Stomach (tissue), 9 donors: ENCODE data around the gene TADA2B. TPM values are rescaled to one million over a fixed set of nuclear protein-coding genes. Genes with fewer than 3 reads are reported as not detected.

Source experiments
- DNase-seq, 2 donors: peaks; one replicate each; pipeline versions ENCODE4 v3.0.0 to v3.0.0-alpha.2; 2013 to 2019
- H3K27ac ChIP-seq, 5 donors: fragments of 200-600 bp in 4 of 5; sonication (generic) in 4 of 5; one replicate each; pipeline ENCODE4 v1.5.1; 2013 to 2019; ENCODE audit warnings: mild to moderate bottlenecking in 1 of 5, moderate library complexity in 1 of 5
- H3K27me3 ChIP-seq, 3 donors: fragments of 200-600 bp; sonication (generic); one replicate each; pipeline ENCODE4 v1.5.1; 2017 to 2019; ENCODE audit warnings: mixed run types in 1 of 3
- H3K36me3 ChIP-seq, 4 donors: fragments of 200-600 bp; sonication (generic); 1 replicate in 3 of 4; 2 replicates in 1 of 4; pipeline ENCODE4 v1.5.1; 2016 to 2019
- H3K4me1 ChIP-seq, 4 donors: fragments of 200-600 bp; sonication (generic); one replicate each; pipeline ENCODE4 v1.5.1; 2016 to 2019
- H3K4me3 ChIP-seq, 4 donors: fragments of 200-600 bp; sonication (generic) in 3 of 4; one replicate each; pipeline ENCODE4 v1.5.1; 2016 to 2019; ENCODE audit warnings: mild to moderate bottlenecking in 1 of 4
- H3K9me3 ChIP-seq, 4 donors: fragments of 200-600 bp; sonication (generic); one replicate each; pipeline ENCODE4 v1.5.1; 2016 to 2019
- CTCF ChIP-seq, 7 experiments: fragments of 450-650 bp in 4 of 7; fragments of 200-600 bp in 3 of 7; sonication (generic) in 3 of 7; IDR thresholded peaks; one replicate each; pipeline ENCODE4 v1.5.1; 2016 to 2019; ENCODE audit warnings: antibody characterized with exemption in 7 of 7, control low read depth in 2 of 7, mild to moderate bottlenecking in 1 of 7
- EP300 ChIP-seq: sonication (generic); formaldehyde crosslinking; IDR thresholded peaks from one replicate; pipeline ENCODE4 v1.6.1; 2017; ENCODE audit warnings: antibody characterized with exemption
- POLR2A ChIP-seq, 4 donors: fragments of 450-650 bp; IDR thresholded peaks; one replicate each; pipeline ENCODE4 v1.6.1; 2016; ENCODE audit warnings: antibody characterized with exemption in 4 of 4, control low read depth in 2 of 4, mild to moderate bottlenecking in 1 of 4, moderate library complexity in 1 of 4
- POLR2AphosphoS5 ChIP-seq, 3 donors: sonication (generic); formaldehyde crosslinking; IDR thresholded peaks; one replicate each; pipeline ENCODE4 v1.6.1; 2016; ENCODE audit warnings: antibody characterized with exemption in 3 of 3
- WGBS, 5 donors: extraction: QIAGEN DNeasy Blood & Tissue Kit in 3 of 5; methylation state at CpG; one replicate each; pipeline versions ENCODE4 v1.1.5 to v1.1.7; 2013 to 2018; 5-methylcytosine and 5-hydroxymethylcytosine counted together
- intact Hi-C: fragments of 100-400 bp; cut with DNase I; formaldehyde crosslinking; loops from one replicate; pipeline ENCODE4 v1.15.1; 2023; ENCODE audit warnings: low total_unique reads
- polyA plus RNA-seq, 3 donors: library from polyadenylated mRNA; stranded (reverse); fragments of 200-250 nt; gene quantifications; one replicate each; pipeline ENCODE4 v1.2.3, GENCODE V29; 2013
- total RNA-seq, 5 donors: library from RNA; depleted of rRNA; stranded (reverse); fragments of >200 nt; gene quantifications; one replicate each; pipeline versions ENCODE4 v1.1.0 to v1.2.3, GENCODE V29; 2014 to 2016
- donor health status: healthy with polysubstance abuse.
- donor health status: Bipolar disorder and iron deficiency.
- donor health status: healthy.

The TADA2B gene
- total and polyA plus RNA-seq, 8 donors, result 1.2 to 73.7 (median 16.1) TPM

DNA sequence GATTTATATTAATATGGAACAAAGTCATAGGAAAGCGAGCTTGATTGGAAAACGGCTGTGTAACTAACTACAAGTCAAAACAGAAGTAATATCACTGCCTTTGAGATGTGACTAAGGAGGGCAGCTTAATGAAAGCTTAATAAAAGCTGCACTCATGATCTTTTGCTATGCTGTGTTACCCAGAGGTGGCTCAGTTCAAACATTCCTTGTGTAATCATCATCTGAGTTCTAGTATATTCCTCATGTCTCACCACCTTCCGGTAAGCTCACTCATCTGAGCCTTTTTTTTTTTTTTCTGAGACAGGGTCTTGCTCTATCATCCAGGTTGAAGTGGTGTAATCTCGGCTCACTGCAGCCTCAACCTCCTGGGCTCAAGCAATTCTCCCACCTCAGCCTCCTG, 19.6 kb downstream of the TADA2B start:
- H3K9me3 ChIP-seq, result no peaks in the 10 kb centered on the region
- WGBS, 5 donors, result 91 to 96% (median 93%) methylated on average over 4 of the region's 4 CpGs
- peaks cover 17 to 53% (median 36%) of the 10 kb centered on the region in 4 donors for H3K4me1 ChIP-seq
- TF ChIP-seq CTCF (IDR thresholded peaks at IDR 0.05) (no peak), POLR2AphosphoS5 (IDR thresholded peaks at IDR 0.05) (no peak), EP300 (no peak), POLR2A (IDR thresholded peaks at IDR 0.05) (no peak)
- H3K27me3 ChIP-seq, result no peaks in the 10 kb centered on the region
- peaks cover 39 to 71% (median 61%) of the 10 kb centered on the region in 4 donors for H3K36me3 ChIP-seq
- no peak overlapping the region for H3K4me3 ChIP-seq
- no peak for DNase-seq
- no peak overlapping the region for H3K27ac ChIP-seq
- intact Hi-C loops, result no loop called here

DNA sequence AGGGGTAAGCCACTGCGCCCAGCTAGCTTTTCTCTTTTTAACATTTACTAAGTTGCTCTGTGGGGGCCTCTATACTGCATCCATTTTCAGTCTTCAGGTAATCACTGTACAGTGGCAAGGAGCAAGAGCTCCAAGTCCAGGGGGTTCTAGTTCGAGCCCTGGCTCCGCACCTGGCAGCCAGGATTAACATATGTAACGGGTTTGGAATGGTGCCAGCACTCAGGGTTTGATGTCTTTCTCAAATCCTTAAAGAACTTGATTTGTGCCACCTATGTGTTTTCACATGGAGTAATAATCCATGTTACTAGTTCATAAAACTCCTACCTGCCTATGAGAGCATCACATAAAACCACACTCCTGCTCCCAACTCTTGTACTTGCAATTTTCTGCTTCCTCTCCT, 20.2 kb downstream of the TADA2B start:
- Histone ChIP-seq H3K27me3 (no peaks in the 10 kb centered on the region), H3K9me3 (no peaks in the 10 kb centered on the region), H3K4me3 (no peak overlapping the region), H3K36me3 (peaks cover 39 to 66% (median 58%) of the 10 kb centered on the region in 4 donors), H3K4me1 (peaks cover 17 to 53% (median 35%) of the 10 kb centered on the region in 4 donors), H3K27ac (no peak overlapping the region)
- TF ChIP-seq POLR2AphosphoS5 (IDR thresholded peaks at IDR 0.05) (no peak), CTCF (IDR thresholded peaks at IDR 0.05) (no peak), EP300 (no peak), POLR2A (IDR thresholded peaks at IDR 0.05) (no peak)
- intact Hi-C loops, result no loop called here
- WGBS, 5 donors, result 75 to 85% (median 81%) methylated on average over 4 of the region's 4 CpGs
- no peak for DNase-seq

GRCh38 chr4:7066006-7066405, 22.8 kb downstream of the TADA2B start:
- Histone ChIP-seq H3K4me1 (peaks cover 23 to 66% (median 42%) of the 10 kb centered on the region in 4 donors), H3K9me3 (no peaks in the 10 kb centered on the region), H3K4me3 (peak overlapping the region in 1 of 4 donors; percentile 83), H3K36me3 (peaks cover 30 to 43% (median 35%) of the 10 kb centered on the region in 4 donors), H3K27ac (peak overlapping the region in 1 of 5 donors; percentile 93), H3K27me3 (no peaks in the 10 kb centered on the region)
- intact Hi-C loops, result no loop called here
- DNase-seq, result no peak
- WGBS, 5 donors, result 93 to 95% (median 95%) methylated on average over 11 of the region's 11 CpGs
- TF ChIP-seq EP300 (no peak), POLR2A (IDR thresholded peaks at IDR 0.05) (no peak), CTCF (IDR thresholded peaks at IDR 0.05) (no peak), POLR2AphosphoS5 (IDR thresholded peaks at IDR 0.05) (no peak)

DNA sequence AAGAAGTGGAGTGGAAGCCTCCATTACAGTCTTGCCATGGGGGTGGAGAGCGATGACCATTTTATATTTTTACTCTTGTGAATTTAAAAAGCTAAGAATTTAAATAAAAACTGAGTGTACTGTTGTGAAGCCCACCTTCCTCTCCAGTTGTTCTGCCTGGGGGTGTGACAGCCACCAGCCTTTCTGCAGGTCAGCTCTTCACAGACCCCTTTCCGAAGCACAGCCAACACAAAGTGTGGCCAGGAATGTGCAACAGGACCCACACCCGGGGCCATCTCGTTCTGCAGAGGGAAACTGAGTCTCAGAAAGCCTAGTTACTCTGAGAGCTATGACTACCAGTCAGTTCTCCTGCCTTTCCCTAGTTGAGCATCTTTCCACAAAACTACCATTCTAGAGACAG, 23.3 kb downstream of the TADA2B start:
- TF ChIP-seq CTCF (IDR thresholded peaks at IDR 0.05) (no peak), EP300 (no peak), POLR2A (IDR thresholded peaks at IDR 0.05) (no peak), POLR2AphosphoS5 (IDR thresholded peaks at IDR 0.05) (no peak)
- Histone ChIP-seq H3K27ac (peak overlapping the region in 3 of 5 donors; percentile 93 to 96 (median 93)), H3K27me3 (no peaks in the 10 kb centered on the region), H3K4me3 (peak overlapping the region; percentile 82 to 97 (median 90)), H3K36me3 (peaks cover 25 to 38% (median 30%) of the 10 kb centered on the region in 4 donors), H3K4me1 (peaks cover 23 to 67% (median 44%) of the 10 kb centered on the region in 4 donors), H3K9me3 (no peaks in the 10 kb centered on the region)
- no peak for DNase-seq
- WGBS, 5 donors, result 78 to 91% (median 87%) methylated on average over 4 of the region's 4 CpGs
- intact Hi-C loops, result no loop called here
